ENCODE results near the gene SLIT1.
"Not testable (repeated sequence)": the region's sequence is repeated elsewhere in the genome, so short reads cannot be mapped to it uniquely, and the experiment has no call there.

Gene SLIT1

DNA sequence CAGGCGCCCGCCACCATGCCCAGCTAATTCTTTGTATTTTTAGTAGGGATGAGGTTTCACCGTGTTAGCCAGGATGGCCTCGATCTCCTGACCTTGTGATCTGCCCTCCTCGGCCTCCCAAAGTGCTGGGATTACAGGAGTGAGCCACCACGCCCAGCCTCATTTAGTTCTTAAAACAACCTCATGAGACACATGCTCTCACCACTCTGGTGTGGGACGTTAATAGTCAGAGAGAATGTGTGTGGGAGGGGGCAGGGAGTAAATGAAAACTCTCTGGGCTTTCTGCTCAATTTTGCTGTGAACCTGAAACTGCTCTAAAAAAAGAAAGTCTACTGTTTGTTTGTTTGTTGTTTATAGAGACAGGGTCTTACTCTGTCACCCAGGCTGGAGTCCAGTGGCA, 103.2 kb downstream of the SLIT1 start:
- H3K27me3 ChIP-seq (ENCODE audit: insufficient read depth, low read length): peaks cover 59% of the 10 kb centered on the region
- not testable (repeated sequence) for H3K4me3 ChIP-seq (ENCODE audit: low read depth, low read length); H3K79me2 ChIP-seq (ENCODE audit: control insufficient read depth, insufficient read depth, low read length, unreplicated experiment); H3K36me3 ChIP-seq (ENCODE audit: insufficient read depth, low read length); H3K4me1 ChIP-seq (ENCODE audit: control insufficient read depth, insufficient read depth, low read length, unreplicated experiment); H2AFZ ChIP-seq (ENCODE audit: low read length, unreplicated experiment); H3K27ac ChIP-seq (ENCODE audit: low read depth, low read length)

DNA sequence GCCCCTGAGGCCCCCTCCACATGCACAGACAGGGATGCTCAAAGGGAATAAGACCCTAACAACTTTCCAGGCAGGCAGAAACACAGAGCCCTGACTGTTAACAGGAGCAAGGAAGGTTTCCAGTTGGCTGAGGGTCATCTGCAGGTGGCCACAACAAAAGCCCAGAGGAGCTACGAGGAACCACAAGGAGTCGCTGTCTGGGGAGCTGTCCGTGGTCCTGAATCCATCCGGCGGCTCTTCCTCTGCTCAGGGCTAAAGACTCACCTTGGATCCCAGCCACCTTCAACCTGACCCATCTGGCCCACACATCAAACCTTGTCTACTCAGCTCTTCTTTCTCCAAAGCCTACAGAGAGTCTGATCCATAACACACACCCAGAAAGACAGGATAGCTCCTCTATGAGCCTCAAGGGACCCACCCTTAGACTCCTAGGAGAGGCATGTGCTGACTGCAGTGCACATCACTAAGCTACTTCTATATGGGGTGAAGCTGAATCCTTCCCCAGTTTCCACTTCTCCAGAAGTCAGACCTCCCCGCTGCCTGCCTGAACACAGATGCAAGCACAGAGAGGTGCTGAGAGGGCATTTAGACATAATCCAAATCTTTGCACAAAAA, 104.0 kb downstream of the SLIT1 start:
- H3K36me3 ChIP-seq (ENCODE audit: insufficient read depth, low read length): no peaks in the 10 kb centered on the region
- H2AFZ ChIP-seq (ENCODE audit: low read length, unreplicated experiment): no peak overlapping the region
- no peaks in the 10 kb centered on the region for H3K4me1 ChIP-seq (ENCODE audit: control insufficient read depth, insufficient read depth, low read length, unreplicated experiment)
- H3K27me3 ChIP-seq (ENCODE audit: insufficient read depth, low read length): peaks cover 59% of the 10 kb centered on the region
- H3K4me3 ChIP-seq (ENCODE audit: low read depth, low read length): no peak overlapping the region
- H3K27ac ChIP-seq (ENCODE audit: low read depth, low read length): no peak overlapping the region
- H3K79me2 ChIP-seq (ENCODE audit: control insufficient read depth, insufficient read depth, low read length, unreplicated experiment): no peaks in the 10 kb centered on the region

DNA sequence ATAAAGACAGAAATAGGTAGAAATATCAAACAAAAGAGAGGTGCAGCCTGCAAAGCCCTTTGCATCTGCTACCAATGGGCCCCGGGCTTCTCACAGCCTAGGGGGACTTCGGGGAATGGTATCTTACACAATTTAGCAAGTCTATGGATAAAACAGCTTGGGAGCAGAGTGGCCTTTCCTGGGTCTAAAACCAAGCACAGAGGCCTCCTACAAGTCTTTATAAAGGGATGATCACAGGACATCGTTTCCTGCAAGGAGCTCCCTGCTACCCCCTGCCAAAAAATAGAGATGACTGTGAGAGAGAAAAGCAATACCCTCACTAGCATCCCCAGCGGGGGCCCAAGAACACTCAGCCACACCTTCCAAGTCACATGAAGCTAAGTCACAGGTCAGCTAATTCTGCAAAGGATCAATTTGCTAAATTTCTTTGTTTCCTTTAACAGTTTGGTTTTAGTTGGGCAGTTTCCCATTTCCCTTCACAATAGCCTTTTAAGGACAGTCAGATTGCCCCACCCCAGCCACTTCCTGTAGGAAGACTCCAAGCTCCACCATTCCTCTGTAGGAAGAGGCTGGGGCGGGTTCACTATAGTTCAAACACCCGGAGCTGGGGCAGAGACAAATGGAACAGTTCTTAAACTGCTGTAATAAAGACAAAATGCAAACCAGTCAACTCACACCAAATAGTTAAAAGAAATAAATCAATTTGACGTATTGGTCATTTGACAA, 105.5 kb downstream of the SLIT1 start:
- Histone ChIP-seq H3K4me3 (ENCODE audit: low read depth, low read length) (no peak overlapping the region), H3K4me1 (ENCODE audit: control insufficient read depth, insufficient read depth, low read length, unreplicated experiment) (no peaks in the 10 kb centered on the region), H3K36me3 (ENCODE audit: insufficient read depth, low read length) (no peaks in the 10 kb centered on the region), H2AFZ (ENCODE audit: low read length, unreplicated experiment) (no peak overlapping the region), H3K27ac (ENCODE audit: low read depth, low read length) (no peak overlapping the region), H3K27me3 (ENCODE audit: insufficient read depth, low read length) (peaks cover 54% of the 10 kb centered on the region), H3K79me2 (ENCODE audit: control insufficient read depth, insufficient read depth, low read length, unreplicated experiment) (no peaks in the 10 kb centered on the region)

DNA sequence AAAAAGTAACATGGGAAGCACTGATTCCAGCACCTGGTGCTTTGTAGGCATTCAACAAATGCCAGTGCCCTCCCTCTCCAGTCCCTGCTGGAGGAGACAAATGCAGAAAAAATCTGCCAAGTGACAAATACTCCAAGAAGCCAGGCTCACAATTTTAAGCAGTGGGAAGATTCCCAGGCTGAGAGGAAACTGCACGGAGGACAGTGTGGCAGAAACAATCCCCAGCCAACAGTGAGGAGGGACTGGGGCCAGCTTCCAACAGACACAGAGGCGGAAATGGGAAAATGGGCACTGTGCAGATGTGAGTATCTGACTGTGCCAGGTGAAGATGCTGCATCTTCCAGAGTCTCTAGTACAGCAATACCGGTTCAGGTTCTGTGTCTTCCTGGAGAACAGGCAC, 106.3 kb downstream of the SLIT1 start:
- Histone ChIP-seq H2AFZ (ENCODE audit: low read length, unreplicated experiment) (no peak overlapping the region), H3K27ac (ENCODE audit: low read depth, low read length) (no peak overlapping the region), H3K36me3 (ENCODE audit: insufficient read depth, low read length) (no peaks in the 10 kb centered on the region), H3K27me3 (ENCODE audit: insufficient read depth, low read length) (peaks cover 54% of the 10 kb centered on the region), H3K4me1 (ENCODE audit: control insufficient read depth, insufficient read depth, low read length, unreplicated experiment) (no peaks in the 10 kb centered on the region), H3K79me2 (ENCODE audit: control insufficient read depth, insufficient read depth, low read length, unreplicated experiment) (no peaks in the 10 kb centered on the region), H3K4me3 (ENCODE audit: low read depth, low read length) (no peak overlapping the region)

DNA sequence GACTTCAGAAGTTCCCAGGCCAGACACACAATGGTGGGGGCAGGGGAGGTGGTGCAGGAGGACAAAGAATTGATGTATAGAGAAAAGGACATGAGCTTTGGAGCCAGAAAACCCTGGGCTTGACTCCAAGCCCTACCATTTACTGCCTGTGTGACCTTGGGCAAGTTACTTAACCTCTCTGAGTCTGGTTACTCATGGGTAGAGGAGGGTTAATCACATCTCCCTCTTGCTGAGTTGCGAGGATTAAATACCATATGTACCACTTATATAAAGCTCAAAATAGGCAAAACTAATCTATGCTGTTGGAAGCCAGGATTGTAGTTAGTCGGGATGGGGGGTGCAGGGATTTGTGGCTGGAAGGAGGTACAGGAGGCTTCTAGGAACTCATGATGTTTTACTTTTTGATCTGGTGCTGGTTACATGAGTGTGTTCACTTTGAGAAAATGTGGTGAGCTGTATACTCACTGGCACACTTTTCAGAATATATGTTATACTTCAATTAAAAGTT, 106.8 kb downstream of the SLIT1 start:
- H3K27me3 ChIP-seq (ENCODE audit: insufficient read depth, low read length): peaks cover 56% of the 10 kb centered on the region
- H3K4me1 ChIP-seq (ENCODE audit: control insufficient read depth, insufficient read depth, low read length, unreplicated experiment): no peaks in the 10 kb centered on the region
- no peak overlapping the region for H3K27ac ChIP-seq (ENCODE audit: low read depth, low read length)
- no peaks in the 10 kb centered on the region for H3K79me2 ChIP-seq (ENCODE audit: control insufficient read depth, insufficient read depth, low read length, unreplicated experiment)
- no peaks in the 10 kb centered on the region for H3K36me3 ChIP-seq (ENCODE audit: insufficient read depth, low read length)
- no peak overlapping the region for H2AFZ ChIP-seq (ENCODE audit: low read length, unreplicated experiment)
- H3K4me3 ChIP-seq (ENCODE audit: low read depth, low read length): no peak overlapping the region

DNA sequence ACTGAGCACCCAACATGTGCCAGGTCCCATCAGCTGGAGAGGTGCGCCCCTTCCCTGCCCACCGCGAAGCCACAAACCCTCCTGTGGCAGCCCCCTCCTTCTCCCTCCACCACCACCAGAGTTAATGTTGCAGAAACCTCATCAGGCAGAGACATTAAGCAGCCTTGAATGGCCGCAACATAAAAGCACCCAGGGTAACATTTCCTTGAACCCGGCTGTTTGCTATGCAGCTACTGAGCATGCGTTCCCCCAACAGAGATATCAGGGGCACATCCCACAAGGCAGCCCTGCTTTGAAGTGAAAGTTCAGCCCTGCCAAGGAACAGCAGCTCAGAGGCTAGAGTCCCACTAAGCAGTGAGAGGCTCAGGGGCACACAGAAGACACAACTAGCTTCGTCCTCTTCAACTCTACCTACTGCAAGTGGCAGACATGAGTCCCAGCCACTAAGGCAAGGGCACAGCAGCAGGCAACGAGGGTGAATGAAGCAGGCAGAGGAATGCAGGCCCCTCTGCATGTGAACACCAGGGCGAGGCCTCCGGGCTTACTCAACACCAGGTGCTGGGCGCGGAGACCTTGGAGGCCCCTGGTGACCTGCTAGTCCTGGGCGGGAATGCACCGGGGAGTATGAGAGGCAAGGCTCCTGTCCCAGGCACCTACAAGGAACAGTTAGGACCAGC, 107.4 kb downstream of the SLIT1 start:
- Histone ChIP-seq H3K27me3 (ENCODE audit: insufficient read depth, low read length) (peaks cover 62% of the 10 kb centered on the region), H2AFZ (ENCODE audit: low read length, unreplicated experiment) (no peak overlapping the region), H3K27ac (ENCODE audit: low read depth, low read length) (no peak overlapping the region), H3K36me3 (ENCODE audit: insufficient read depth, low read length) (no peaks in the 10 kb centered on the region), H3K4me3 (ENCODE audit: low read depth, low read length) (no peak overlapping the region), H3K4me1 (ENCODE audit: control insufficient read depth, insufficient read depth, low read length, unreplicated experiment) (no peaks in the 10 kb centered on the region), H3K79me2 (ENCODE audit: control insufficient read depth, insufficient read depth, low read length, unreplicated experiment) (no peaks in the 10 kb centered on the region)

DNA sequence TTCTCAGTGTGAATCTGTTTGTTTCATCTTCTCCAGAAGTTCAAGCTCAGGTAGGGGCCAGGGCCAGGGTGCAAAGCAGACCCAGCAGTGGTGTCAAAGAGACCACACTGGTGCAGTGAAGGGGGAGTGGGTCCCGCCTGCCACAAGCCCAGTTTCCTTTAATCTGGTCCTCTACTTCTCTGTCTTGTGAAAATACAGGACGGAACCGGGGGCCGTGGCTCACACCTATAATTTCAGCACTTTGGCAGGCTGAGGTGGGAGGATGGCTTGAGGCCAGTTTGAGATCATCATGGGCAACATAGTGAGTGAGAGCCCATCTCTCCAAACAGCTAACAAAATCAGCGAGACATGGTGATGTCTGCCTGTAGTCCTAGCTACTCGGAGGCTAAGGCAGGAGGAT, 109.0 kb downstream of the SLIT1 start:
- Histone ChIP-seq H3K27ac (ENCODE audit: low read depth, low read length) (no peak overlapping the region), H3K27me3 (ENCODE audit: insufficient read depth, low read length) (peaks cover 73% of the 10 kb centered on the region), H3K4me1 (ENCODE audit: control insufficient read depth, insufficient read depth, low read length, unreplicated experiment) (no peaks in the 10 kb centered on the region), H2AFZ (ENCODE audit: low read length, unreplicated experiment) (no peak overlapping the region), H3K79me2 (ENCODE audit: control insufficient read depth, insufficient read depth, low read length, unreplicated experiment) (no peaks in the 10 kb centered on the region), H3K36me3 (ENCODE audit: insufficient read depth, low read length) (no peaks in the 10 kb centered on the region), H3K4me3 (ENCODE audit: low read depth, low read length) (no peak overlapping the region)

DNA sequence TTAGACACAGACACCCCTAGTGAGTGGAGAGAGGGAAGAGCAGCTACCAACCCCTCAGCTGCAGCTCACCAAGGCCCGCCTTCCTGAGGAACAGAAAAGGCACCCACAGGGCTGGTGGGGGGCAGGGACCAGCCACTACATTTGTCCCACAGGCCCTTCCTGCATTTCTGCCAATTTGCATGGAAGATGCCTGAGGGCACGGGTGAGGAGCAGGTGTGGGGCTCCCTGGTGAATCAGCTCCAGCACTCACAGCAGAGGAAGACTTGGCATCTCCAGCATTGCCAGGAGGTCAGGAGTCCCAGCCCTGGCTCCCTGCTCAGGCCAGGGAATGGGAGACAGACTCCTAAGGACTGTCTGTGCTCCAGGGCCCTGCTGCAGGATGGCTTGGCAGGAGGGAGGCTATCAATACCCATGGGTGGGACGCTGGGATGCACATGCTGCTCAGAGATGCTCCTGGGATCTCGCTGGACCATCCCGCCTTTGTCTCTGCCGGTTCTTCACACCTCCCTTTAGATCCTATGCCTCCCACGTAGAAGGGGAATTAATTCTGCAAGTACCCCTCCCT, 109.7 kb downstream of the SLIT1 start:
- Histone ChIP-seq H3K4me3 (ENCODE audit: low read depth, low read length) (no peak overlapping the region), H3K27ac (ENCODE audit: low read depth, low read length) (no peak overlapping the region), H3K27me3 (ENCODE audit: insufficient read depth, low read length) (peaks cover 75% of the 10 kb centered on the region), H3K36me3 (ENCODE audit: insufficient read depth, low read length) (no peaks in the 10 kb centered on the region), H3K4me1 (ENCODE audit: control insufficient read depth, insufficient read depth, low read length, unreplicated experiment) (no peaks in the 10 kb centered on the region), H3K79me2 (ENCODE audit: control insufficient read depth, insufficient read depth, low read length, unreplicated experiment) (no peaks in the 10 kb centered on the region), H2AFZ (ENCODE audit: low read length, unreplicated experiment) (no peak overlapping the region)

DNA sequence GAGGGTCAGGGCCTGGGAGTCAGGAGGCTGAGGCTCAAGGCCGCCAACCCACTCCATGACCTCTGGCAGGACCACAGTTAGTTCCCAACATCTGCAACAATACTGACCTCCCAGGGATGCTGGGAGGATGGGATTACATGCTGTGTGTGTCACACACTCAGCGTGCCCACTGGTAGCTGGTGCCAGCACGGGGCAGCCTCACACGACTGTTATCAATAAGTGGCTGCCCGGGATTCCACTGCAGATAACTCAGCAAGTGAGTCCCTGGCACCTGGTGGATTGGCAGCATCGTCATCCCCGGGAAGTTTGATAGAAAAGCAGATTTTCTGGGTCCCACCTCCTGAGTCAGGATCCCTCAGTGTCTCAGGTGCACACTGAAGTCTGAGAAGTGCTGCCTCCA, 110.3 kb downstream of the SLIT1 start:
- Histone ChIP-seq H3K4me3 (ENCODE audit: low read depth, low read length) (no peak overlapping the region), H3K27ac (ENCODE audit: low read depth, low read length) (no peak overlapping the region), H3K36me3 (ENCODE audit: insufficient read depth, low read length) (no peaks in the 10 kb centered on the region), H2AFZ (ENCODE audit: low read length, unreplicated experiment) (no peak overlapping the region), H3K79me2 (ENCODE audit: control insufficient read depth, insufficient read depth, low read length, unreplicated experiment) (no peaks in the 10 kb centered on the region), H3K4me1 (ENCODE audit: control insufficient read depth, insufficient read depth, low read length, unreplicated experiment) (no peaks in the 10 kb centered on the region), H3K27me3 (ENCODE audit: insufficient read depth, low read length) (peaks cover 74% of the 10 kb centered on the region)

DNA sequence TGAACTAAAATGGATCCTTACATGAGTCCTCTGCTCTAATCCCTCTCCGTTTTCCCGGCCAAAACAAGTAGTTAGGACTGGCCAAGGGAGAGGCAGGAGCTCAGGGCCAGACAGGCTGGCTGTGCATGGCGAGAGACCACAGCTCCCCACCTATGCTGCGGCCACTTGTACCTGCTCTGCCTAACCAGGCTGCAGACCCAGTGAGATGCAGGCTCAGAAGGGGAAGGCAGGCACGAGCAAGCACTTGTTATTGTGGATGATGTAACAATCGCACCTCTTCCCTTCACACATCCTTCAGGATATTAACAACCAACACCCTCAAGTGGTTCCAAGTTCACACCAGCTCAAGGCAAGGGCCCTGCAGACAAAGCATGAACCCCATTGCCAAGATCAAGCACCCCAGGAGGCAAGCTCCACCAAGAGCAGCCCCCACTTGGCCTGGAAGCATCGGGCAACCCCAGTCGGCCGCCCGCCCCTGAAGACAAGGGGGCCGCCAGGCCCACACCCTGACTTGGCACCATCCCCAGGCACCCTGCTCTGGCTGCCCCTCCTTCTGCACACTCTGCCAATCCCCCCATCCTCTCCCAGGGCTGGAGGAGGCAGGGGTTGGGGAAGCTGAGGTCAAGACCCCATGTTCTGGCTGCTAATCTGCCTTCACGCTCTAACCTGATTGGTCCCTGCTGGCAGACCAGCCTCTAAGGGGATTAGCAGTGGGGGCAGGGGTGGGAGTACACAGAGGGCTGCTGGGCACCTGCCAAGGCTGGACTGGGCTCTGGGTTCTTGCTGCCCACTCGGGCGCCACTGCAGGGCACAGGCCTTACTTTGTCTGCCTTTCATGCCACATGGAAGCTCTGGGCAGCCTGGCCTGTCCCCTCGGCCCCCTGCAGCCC, 111.3 kb downstream of the SLIT1 start:
- Histone ChIP-seq H3K27me3 (ENCODE audit: insufficient read depth, low read length) (peaks cover 74% of the 10 kb centered on the region), H3K27ac (ENCODE audit: low read depth, low read length) (no peak overlapping the region), H3K79me2 (ENCODE audit: control insufficient read depth, insufficient read depth, low read length, unreplicated experiment) (no peaks in the 10 kb centered on the region), H3K4me1 (ENCODE audit: control insufficient read depth, insufficient read depth, low read length, unreplicated experiment) (no peaks in the 10 kb centered on the region), H3K36me3 (ENCODE audit: insufficient read depth, low read length) (no peaks in the 10 kb centered on the region), H2AFZ (ENCODE audit: low read length, unreplicated experiment) (no peak overlapping the region), H3K4me3 (ENCODE audit: low read depth, low read length) (no peak overlapping the region)

All from ACC112 (cell line).